ENCODE measurements around the gene RELB.

- TF ChIP-seq CTCF (IDR thresholded peaks at IDR 0.05; ENCODE audit: insufficient read depth, low read length, poor library complexity, severe bottlenecking): no peak
- TF ChIP-seq EZH2phosphoT487 (conservative IDR thresholded peaks at IDR 0.05; ENCODE audit: low read length): no peak
Measured at GRCh38 chr19:44968118-44968517, 33.1 kb upstream of the RELB start.
